GM23338 (cell line): ENCODE measurements around the gene DOCK4. TPM values are rescaled to one million over a fixed set of nuclear protein-coding genes. Genes with fewer than 3 reads are reported as not detected.

Experiments used
- ATAC-seq: fragments of 200-7000 bp; cut with Tn5 transposase; 3 replicates; pipeline ENCODE4 v1.9.1; 2020
- DNase-seq: peaks from one replicate; pipeline ENCODE4 v3.0.0-alpha.2; 2015; ENCODE audit warnings: low spot score
- H2AFZ ChIP-seq: fragments of 200-600 bp; sonication (generic); 2 replicates; pipeline ENCODE4 v1.8.0; 2016; ENCODE audit warnings: antibody characterized with exemption, mild to moderate bottlenecking, moderate library complexity
- H3F3A ChIP-seq: fragments of 200-600 bp; sonication (generic); replicated peaks from 2 replicates; pipeline ENCODE4 v1.8.0; 2017; ENCODE audit warnings: antibody characterized with exemption, mixed run types, low read depth
- H3K27ac ChIP-seq: fragments of 200-600 bp; sonication (generic); 2 replicates; pipeline ENCODE4 v1.6.1; 2016; ENCODE audit warnings: low read depth
- H3K27me3 ChIP-seq: fragments of 200-600 bp; sonication (generic); 2 replicates; pipeline ENCODE4 v1.8.0; 2016; ENCODE audit warnings: mild to moderate bottlenecking, mixed run types, moderate library complexity; ENCODE audit not compliant: insufficient read depth
- H3K36me3 ChIP-seq: fragments of 200-600 bp; sonication (generic); 2 replicates; pipeline ENCODE4 v1.8.0; 2016; ENCODE audit warnings: mild to moderate bottlenecking; ENCODE audit not compliant: insufficient read depth
- H3K4me1 ChIP-seq: fragments of 200-600 bp; sonication (generic); 2 replicates; pipeline ENCODE4 v1.8.0; 2016; ENCODE audit warnings: mild to moderate bottlenecking, moderate library complexity; ENCODE audit not compliant: insufficient read depth
- H3K4me2 ChIP-seq: fragments of 200-600 bp; sonication (generic); 2 replicates; pipeline ENCODE4 v1.7.1; 2017; ENCODE audit warnings: mixed run types
- H3K4me3 ChIP-seq: fragments of 200-600 bp; sonication (generic); 2 replicates; pipeline ENCODE4 v1.6.1; 2016; ENCODE audit warnings: mixed run types
- H3K79me2 ChIP-seq: fragments of 200-600 bp; sonication (generic); replicated peaks from 2 replicates; pipeline ENCODE4 v1.8.0; 2017; ENCODE audit warnings: mild to moderate bottlenecking; ENCODE audit not compliant: insufficient read depth
- H3K9me2 ChIP-seq: fragments of 200-600 bp; sonication (generic); 2 replicates; pipeline ENCODE4 v1.8.0; 2017; ENCODE audit not compliant: insufficient read depth
- H4K20me1 ChIP-seq: fragments of 200-600 bp; sonication (generic); replicated peaks from 2 replicates; pipeline ENCODE4 v1.8.0; 2017; ENCODE audit warnings: mild to moderate bottlenecking; ENCODE audit not compliant: insufficient read depth
- H3K27ac Mint-ChIP-seq: 2 replicates; pipeline ENCODE4 v1.8.0; 2020; ENCODE audit warnings: inconsistent platforms, mild to moderate bottlenecking, moderate library complexity, mixed read lengths
- H3K27me3 Mint-ChIP-seq: 3 replicates; pipeline ENCODE4 v1.8.0; 2022; ENCODE audit warnings: low read depth, mild to moderate bottlenecking, moderate library complexity, mixed read lengths, inconsistent platforms; ENCODE audit not compliant: insufficient read depth, poor library complexity
- H3K36me3 Mint-ChIP-seq: 3 replicates; pipeline ENCODE4 v1.8.0; 2021; ENCODE audit warnings: low read depth, mild to moderate bottlenecking, inconsistent platforms, moderate library complexity, mixed read lengths
- H3K4me1 Mint-ChIP-seq: 3 replicates; pipeline ENCODE4 v1.8.0; 2020; ENCODE audit warnings: mild to moderate bottlenecking, inconsistent platforms, mixed read lengths
- H3K4me3 Mint-ChIP-seq: 3 replicates; pipeline ENCODE4 v1.8.0; 2021; ENCODE audit warnings: moderate library complexity, mild to moderate bottlenecking, inconsistent platforms, mixed read lengths
- H3K9me3 Mint-ChIP-seq: 3 replicates; pipeline ENCODE4 v1.8.0; 2020; ENCODE audit warnings: moderate library complexity, mild to moderate bottlenecking, inconsistent platforms, mixed read lengths
- CREB1 ChIP-seq: fragments of 250-450 bp; sonication (Bioruptor Pico); IDR thresholded peaks from 2 replicates; pipeline ENCODE4 v1.5.0; 2020; ENCODE audit warnings: low read depth, mild to moderate bottlenecking, moderate library complexity
- EZH2 ChIP-seq: fragments of 200-600 bp; sonication (generic); IDR thresholded peaks from one replicate; pipeline ENCODE4 v1.8.0; 2017; ENCODE audit warnings: antibody characterized with exemption, mild to moderate bottlenecking, low read depth; ENCODE audit not compliant: unreplicated experiment
- POLR2AphosphoS5 ChIP-seq: IDR thresholded peaks from 2 replicates; pipeline ENCODE4 v1.6.1; 2016; ENCODE audit warnings: antibody characterized with exemption, low read depth
- STAT1 ChIP-seq: IDR thresholded peaks from one replicate; pipeline ENCODE4 v1.6.1; 2016; ENCODE audit warnings: antibody characterized with exemption; ENCODE audit not compliant: unreplicated experiment
- ZNF331 ChIP-seq: fragments of 250-450 bp; sonication (Bioruptor Pico); IDR thresholded peaks from 2 replicates; pipeline ENCODE4 v1.5.0; 2020; ENCODE audit warnings: low read depth, mild to moderate bottlenecking, moderate library complexity
- ZNF462 ChIP-seq: fragments of 250-450 bp; sonication (Bioruptor Pico); IDR thresholded peaks from 2 replicates; pipeline ENCODE4 v1.5.0; 2020; ENCODE audit warnings: mild to moderate bottlenecking, moderate library complexity
- polyA plus RNA-seq: library from polyadenylated mRNA; unstranded; fragments of >200 nt; fragmentation: Nextera tagmentation; extraction: Ambion mirVana; gene quantifications from 2 replicates; pipeline ENCODE4 v1.2.1, GENCODE V29; 2016
- total RNA-seq: library from RNA; depleted of rRNA; stranded (reverse); fragments of >200 nt; shearing (Covaris generic); gene quantifications from 2 replicates; pipeline ENCODE4 v1.2.3, GENCODE V29; 2014
- TF ChIP-seq, protein P1 (sequence below), 2 experiments: fragments of 200-600 bp in 1 of 2; sonication (generic) in 1 of 2; conservative IDR thresholded peaks; 2 replicates each; pipeline versions ENCODE4 v1.5.1 to v1.6.1; 2016 to 2017; ENCODE audit warnings: antibody characterized with exemption in 2 of 2, low read depth in 2 of 2, mild to moderate bottlenecking in 2 of 2, moderate library complexity in 1 of 2
- TF ChIP-seq, protein P2 (sequence below): IDR thresholded peaks from 2 replicates; pipeline ENCODE4 v1.6.1; 2016; ENCODE audit warnings: antibody characterized with exemption

The DOCK4 gene
- total and polyA plus RNA-seq, 2 experiments from 2014 or later, result 6.3 to 33.8 TPM

DNA sequence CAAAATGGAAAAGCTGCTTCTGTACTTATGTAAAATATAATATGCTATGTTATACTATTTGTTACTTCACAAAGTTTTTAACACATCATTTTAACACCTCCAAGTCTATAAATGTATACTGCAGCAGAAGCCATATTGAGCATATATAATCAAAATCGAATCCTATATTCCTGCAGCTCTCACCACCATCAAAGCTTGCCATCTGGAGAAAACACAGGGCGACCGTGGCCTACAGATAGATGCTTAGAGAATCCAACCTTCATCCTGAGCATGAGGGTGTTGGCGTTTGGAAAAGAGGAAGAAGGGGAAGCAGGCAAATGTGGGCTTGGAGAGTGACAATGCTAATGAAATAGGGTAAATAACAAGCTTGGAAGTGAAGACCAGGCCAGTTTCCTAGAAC is 385.2 kb downstream of the DOCK4 start:
- H3K27ac Mint-ChIP-seq, result no peak overlapping the region
- no peaks in the 10 kb centered on the region for H3K9me3 Mint-ChIP-seq
- peaks cover 2% of the 10 kb centered on the region; the same call in 1 of the 3 replicates for H3K36me3 Mint-ChIP-seq

DNA sequence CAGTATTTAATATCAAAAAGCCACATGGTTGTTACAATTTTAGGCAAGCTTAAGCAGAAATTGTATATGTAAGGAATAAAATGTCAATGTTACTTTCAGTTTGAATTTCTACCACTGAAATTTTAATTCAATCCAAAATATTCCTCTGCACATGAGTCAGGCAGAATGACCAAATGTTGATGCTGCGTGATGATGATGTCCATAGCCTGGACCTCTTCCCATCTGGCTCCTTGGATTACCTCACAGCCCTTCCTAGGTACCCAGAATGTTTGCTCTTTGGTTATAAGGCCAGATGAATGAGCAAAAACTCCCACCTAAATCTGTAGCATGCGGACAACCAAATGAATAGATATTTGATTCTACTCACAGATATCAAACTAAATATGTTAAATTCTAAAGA is 385.6 kb downstream of the DOCK4 start:
- H3K36me3 Mint-ChIP-seq, result no peaks in the 10 kb centered on the region
- no peak overlapping the region for H3K27ac Mint-ChIP-seq
- H3K27ac ChIP-seq, result no peak overlapping the region
- no peaks in the 10 kb centered on the region for H3K27me3 ChIP-seq
- H3K27me3 Mint-ChIP-seq, result no peaks in the 10 kb centered on the region
- DNase-seq, result no peak
- no peak overlapping the region for H3K4me3 ChIP-seq
- no peaks in the 10 kb centered on the region for H3K4me1 ChIP-seq
- H3K36me3 ChIP-seq, result 0 out of 2 replicates have a peak, but pooled peaks cover 4% of the 10 kb centered on the region
- H3K4me2 ChIP-seq, result no peak overlapping the region
- no peaks in the 10 kb centered on the region for H3K4me1 Mint-ChIP-seq
- H3K79me2 ChIP-seq, result no peaks in the 10 kb centered on the region
- no peak for ATAC-seq
- no peaks in the 10 kb centered on the region for H3F3A ChIP-seq
- 0 out of 2 replicates have a peak, but pooled peaks cover 3% of the 10 kb centered on the region for H4K20me1 ChIP-seq
- H2AFZ ChIP-seq, result no peak overlapping the region
- H3K4me3 Mint-ChIP-seq, result no peak overlapping the region
- peaks cover 5% of the 10 kb centered on the region for H3K9me2 ChIP-seq
- no peaks in the 10 kb centered on the region for H3K9me3 Mint-ChIP-seq
- TF ChIP-seq CREB1 (no peak), ZNF462 (CRISPR knock-in tag) (no peak), ZNF331 (CRISPR knock-in tag) (no peak), EZH2 (no peak), POLR2AphosphoS5 (no peak)
- TF ChIP-seq, protein P1, sequence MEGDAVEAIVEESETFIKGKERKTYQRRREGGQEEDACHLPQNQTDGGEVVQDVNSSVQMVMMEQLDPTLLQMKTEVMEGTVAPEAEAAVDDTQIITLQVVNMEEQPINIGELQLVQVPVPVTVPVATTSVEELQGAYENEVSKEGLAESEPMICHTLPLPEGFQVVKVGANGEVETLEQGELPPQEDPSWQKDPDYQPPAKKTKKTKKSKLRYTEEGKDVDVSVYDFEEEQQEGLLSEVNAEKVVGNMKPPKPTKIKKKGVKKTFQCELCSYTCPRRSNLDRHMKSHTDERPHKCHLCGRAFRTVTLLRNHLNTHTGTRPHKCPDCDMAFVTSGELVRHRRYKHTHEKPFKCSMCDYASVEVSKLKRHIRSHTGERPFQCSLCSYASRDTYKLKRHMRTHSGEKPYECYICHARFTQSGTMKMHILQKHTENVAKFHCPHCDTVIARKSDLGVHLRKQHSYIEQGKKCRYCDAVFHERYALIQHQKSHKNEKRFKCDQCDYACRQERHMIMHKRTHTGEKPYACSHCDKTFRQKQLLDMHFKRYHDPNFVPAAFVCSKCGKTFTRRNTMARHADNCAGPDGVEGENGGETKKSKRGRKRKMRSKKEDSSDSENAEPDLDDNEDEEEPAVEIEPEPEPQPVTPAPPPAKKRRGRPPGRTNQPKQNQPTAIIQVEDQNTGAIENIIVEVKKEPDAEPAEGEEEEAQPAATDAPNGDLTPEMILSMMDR (conservative IDR thresholded peaks at IDR 0.05; ENCODE audit: low read depth in 2 of 2), result no peak
- TF ChIP-seq, protein P2, sequence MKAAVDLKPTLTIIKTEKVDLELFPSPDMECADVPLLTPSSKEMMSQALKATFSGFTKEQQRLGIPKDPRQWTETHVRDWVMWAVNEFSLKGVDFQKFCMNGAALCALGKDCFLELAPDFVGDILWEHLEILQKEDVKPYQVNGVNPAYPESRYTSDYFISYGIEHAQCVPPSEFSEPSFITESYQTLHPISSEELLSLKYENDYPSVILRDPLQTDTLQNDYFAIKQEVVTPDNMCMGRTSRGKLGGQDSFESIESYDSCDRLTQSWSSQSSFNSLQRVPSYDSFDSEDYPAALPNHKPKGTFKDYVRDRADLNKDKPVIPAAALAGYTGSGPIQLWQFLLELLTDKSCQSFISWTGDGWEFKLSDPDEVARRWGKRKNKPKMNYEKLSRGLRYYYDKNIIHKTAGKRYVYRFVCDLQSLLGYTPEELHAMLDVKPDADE, result no peak

More for the DNA sequence above, 385.2 kb downstream of the DOCK4 start:
- no peaks in the 10 kb centered on the region for H3F3A ChIP-seq
- no peak overlapping the region for H3K4me3 Mint-ChIP-seq
- no peaks in the 10 kb centered on the region for H3K4me1 Mint-ChIP-seq
- no peak overlapping the region for H3K4me3 ChIP-seq
- H3K27ac ChIP-seq, result no peak overlapping the region
- 0 out of 2 replicates have a peak, but pooled peaks cover 4% of the 10 kb centered on the region for H3K36me3 ChIP-seq
- H3K79me2 ChIP-seq, result no peaks in the 10 kb centered on the region
- H2AFZ ChIP-seq, result no peak overlapping the region
- no peaks in the 10 kb centered on the region for H3K4me1 ChIP-seq
- H4K20me1 ChIP-seq, result 0 out of 2 replicates have a peak, but pooled peaks cover 3% of the 10 kb centered on the region
- TF ChIP-seq, protein P2, result no peak
- TF ChIP-seq STAT1, result no peak
- ATAC-seq (no peak), DNase-seq (no peak)
- no peaks in the 10 kb centered on the region for H3K27me3 ChIP-seq
- H3K9me2 ChIP-seq, result peaks cover 5% of the 10 kb centered on the region
- no peak overlapping the region for H3K4me2 ChIP-seq
- no peaks in the 10 kb centered on the region for H3K27me3 Mint-ChIP-seq
